Heart right ventricle (tissue), 16 donors: ENCODE results near the gene MYO1H. TPM values are rescaled to one million over a fixed set of nuclear protein-coding genes. Genes with fewer than 3 reads are reported as not detected.

Experiments used
- ATAC-seq, 8 donors: fragments of 200-7000 bp; cut with Tn5 transposase; one replicate each; pipeline ENCODE4 v1.9.1; 2020; ENCODE audit warnings: mild to moderate bottlenecking in 8 of 8, moderate library complexity in 8 of 8, moderate number of reproducible peaks in 1 of 8
- DNase-seq, 2 donors: peaks; one replicate each; pipeline ENCODE4 v3.0.0-alpha.2; 2020
- H3K27ac ChIP-seq, 10 donors: fragments of 200-600 bp; sonication (generic) in 2 of 10; one replicate each; pipeline versions ENCODE4 v1.5.0 to v1.8.0; 2020 to 2022; ENCODE audit warnings: mild to moderate bottlenecking in 3 of 10
- H3K27me3 ChIP-seq, 7 donors: fragments of 200-600 bp; one replicate each; pipeline ENCODE4 v1.8.0; 2021 to 2022; ENCODE audit warnings: mild to moderate bottlenecking in 2 of 7
- H3K36me3 ChIP-seq, 9 donors: fragments of 200-600 bp; sonication (generic) in 1 of 9; one replicate each; pipeline versions ENCODE4 v1.5.0 to v1.8.0; 2020 to 2022; ENCODE audit warnings: mild to moderate bottlenecking in 2 of 9
- H3K4me1 ChIP-seq, 9 donors: fragments of 200-600 bp; sonication (generic) in 1 of 9; one replicate each; pipeline versions ENCODE4 v1.5.0 to v1.8.0; 2020 to 2022; ENCODE audit warnings: mild to moderate bottlenecking in 4 of 9
- H3K4me3 ChIP-seq, 10 donors: fragments of 200-600 bp; sonication (generic) in 2 of 10; one replicate each; pipeline versions ENCODE4 v1.5.0 to v1.8.0; 2020 to 2022; ENCODE audit warnings: mild to moderate bottlenecking in 7 of 10, moderate library complexity in 2 of 10
- H3K9me3 ChIP-seq, 11 donors: fragments of 200-600 bp in 10 of 11; sonication (generic) in 2 of 11; one replicate each; pipeline versions ENCODE4 v1.5.0 to v1.8.0; 2013 to 2022; ENCODE audit warnings: mild to moderate bottlenecking in 2 of 11, control low read depth in 1 of 11, moderate library complexity in 1 of 11
- WGBS, 2 donors: extraction: QIAGEN DNeasy Blood & Tissue Kit; methylation state at CpG; one replicate each; pipeline ENCODE4 v1.1.7; 2013; ENCODE audit warnings: inconsistent platforms in 1 of 2; 5-methylcytosine and 5-hydroxymethylcytosine counted together
- intact Hi-C, 10 donors: fragments of 100-400 bp; cut with DNase I; formaldehyde crosslinking; loops; one replicate each; pipeline versions ENCODE4 v1.11.1 to v1.14.2; 2022
- polyA plus RNA-seq, 2 donors: library from polyadenylated mRNA; stranded (reverse); fragments of 200-250 nt; gene quantifications; one replicate each; pipeline ENCODE4 v1.2.3, GENCODE V29; 2013
- total RNA-seq, 10 donors: library from RNA; stranded (reverse); fragmentation: NEBNext Ultra II Directional in 3 of 10; extraction: Animal tissue kit (Norgen Biotek cat#: 25700) in 3 of 10; gene quantifications; one replicate each; pipeline versions ENCODE4 v1.2.1 to v1.2.4, GENCODE V29; 2021 to 2023
- TF ChIP-seq, protein P1 (sequence below), 9 donors: fragments of 200-600 bp; sonication (generic) in 2 of 9; IDR thresholded peaks; one replicate each; pipeline versions ENCODE4 v1.5.0 to v1.8.0; 2021 to 2022; ENCODE audit warnings: antibody characterized with exemption in 9 of 9, mild to moderate bottlenecking in 5 of 9, moderate library complexity in 1 of 9
- donor health status: Arrhythmogenic right ventricular cardiomyopathy.
- donor health status: ischemic (EF 13 %, LVEDD 7.1; RV severe dilation, severe dysfunction).
- donor health status: healthy with polysubstance abuse.
- donor health status: DM: no; HTN: yes; CAD: no.
- donor health status: DM: no; HTN: no; CAD: no.
- donor health status: ischemic (EF 25% LVEDD 6.9; RV normal size, moderate dysfunction).
- donor health status: ischemic (EF 25% LVEDD 5.7; RV mildly dilated, moderate dysfunction).
- donor health status: healthy.
- donor health status: DM: yes; HTN: yes; CAD: no.
- donor health status: Ischemic cardiomyopathy.
- donor health status: ischemic (EF 35%, LVEDD 5.7; RV mildly dilated, moderate dysfunction).
- donor health status: nonischemic (EF 11% LVEDD 7.7; RV severe dilation, severe dysfunction).
- donor health status: DM: yes; HTN: yes; CAD: no.
- donor health status: PGD.
- donor health status: ischemic (EF 29% LVEDD 5.4; RV normal size, mild dysfunction).
- donor health status: nonischemic (EF 23%, LVEDD 6.1; RV moderate dilation, normal function).

Gene MYO1H
- total and polyA plus RNA-seq, 12 donors: 0.07 to 1.3 (median 0.51) TPM; not detected in 4

DNA sequence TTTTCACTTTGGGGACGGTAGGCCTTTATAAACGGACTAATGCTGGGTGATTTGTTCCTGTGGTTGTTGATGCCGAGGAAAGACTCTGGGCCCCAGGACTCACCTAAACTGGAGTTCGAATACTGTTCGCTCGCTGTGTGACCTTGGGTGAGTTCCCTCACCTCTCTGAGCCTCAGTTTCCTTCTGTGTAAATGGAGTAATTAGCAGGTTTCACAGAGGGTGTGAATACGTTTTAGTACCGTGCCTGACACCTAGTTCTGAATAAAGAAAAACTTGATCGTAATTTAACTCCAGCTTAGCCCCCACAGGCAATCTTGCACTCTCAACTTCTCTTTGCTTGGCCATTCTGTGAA, 130.2 kb downstream of the MYO1H start:
- DNase-seq: no peak
- intact Hi-C loops: loop anchor here in 9 of 10 donors (1.0 to 5.0 kb wide), 5 partner anchors 11 to 49 kb away; no protein-coding TSS in a partner anchor
- Histone ChIP-seq H3K36me3 (peaks cover 0 to 26% (median under 1%) of the 10 kb centered on the region in 9 donors), H3K4me3 (peak overlapping the region; percentile 73 to 99 (median 88)), H3K27me3 (no peaks in the 10 kb centered on the region), H3K27ac (peak overlapping the region in 9 of 10 donors; percentile 96 to 100 (median 98)), H3K4me1 (peaks cover 8 to 57% (median 51%) of the 10 kb centered on the region in 9 donors), H3K9me3 (no peaks in the 10 kb centered on the region)
- 2% methylated on average over 9 of the region's 9 CpGs for WGBS, 2 donors
- no peak for ATAC-seq
- TF ChIP-seq, protein P1, sequence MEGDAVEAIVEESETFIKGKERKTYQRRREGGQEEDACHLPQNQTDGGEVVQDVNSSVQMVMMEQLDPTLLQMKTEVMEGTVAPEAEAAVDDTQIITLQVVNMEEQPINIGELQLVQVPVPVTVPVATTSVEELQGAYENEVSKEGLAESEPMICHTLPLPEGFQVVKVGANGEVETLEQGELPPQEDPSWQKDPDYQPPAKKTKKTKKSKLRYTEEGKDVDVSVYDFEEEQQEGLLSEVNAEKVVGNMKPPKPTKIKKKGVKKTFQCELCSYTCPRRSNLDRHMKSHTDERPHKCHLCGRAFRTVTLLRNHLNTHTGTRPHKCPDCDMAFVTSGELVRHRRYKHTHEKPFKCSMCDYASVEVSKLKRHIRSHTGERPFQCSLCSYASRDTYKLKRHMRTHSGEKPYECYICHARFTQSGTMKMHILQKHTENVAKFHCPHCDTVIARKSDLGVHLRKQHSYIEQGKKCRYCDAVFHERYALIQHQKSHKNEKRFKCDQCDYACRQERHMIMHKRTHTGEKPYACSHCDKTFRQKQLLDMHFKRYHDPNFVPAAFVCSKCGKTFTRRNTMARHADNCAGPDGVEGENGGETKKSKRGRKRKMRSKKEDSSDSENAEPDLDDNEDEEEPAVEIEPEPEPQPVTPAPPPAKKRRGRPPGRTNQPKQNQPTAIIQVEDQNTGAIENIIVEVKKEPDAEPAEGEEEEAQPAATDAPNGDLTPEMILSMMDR (IDR thresholded peaks at IDR 0.05): no peak

DNA sequence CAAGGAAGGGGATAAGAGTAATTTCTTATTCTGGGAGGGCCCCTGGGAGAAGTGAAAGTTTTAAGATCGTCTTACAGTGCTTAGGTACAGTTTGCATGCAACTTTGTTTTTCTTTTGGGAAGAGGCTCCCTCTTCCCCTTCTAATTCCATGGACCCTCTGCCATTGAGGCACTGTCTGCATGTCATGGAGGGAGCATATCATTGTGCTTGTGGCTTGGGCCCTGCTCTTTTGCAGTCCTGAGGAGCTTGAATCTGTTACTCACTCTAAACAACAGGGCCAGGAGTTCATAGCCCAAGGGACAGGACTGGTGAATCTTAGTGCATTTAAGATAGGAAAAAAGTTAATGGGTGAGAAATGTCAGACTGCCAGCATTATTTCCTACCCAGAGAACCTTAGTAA, 132.1 kb downstream of the MYO1H start:
- TF ChIP-seq, protein P1 (IDR thresholded peaks at IDR 0.05): no peak
- no peak for ATAC-seq
- WGBS, 2 donors: 64 to 65% methylated on average over 1 of the region's 1 CpG
- intact Hi-C loops: loop anchor here in 4 of 10 donors (5.0 kb wide), 2 partner anchors 42 to 47 kb away; no protein-coding TSS in a partner anchor
- Histone ChIP-seq H3K4me3 (no peak overlapping the region), H3K36me3 (peaks cover 0 to 32% (median 10%) of the 10 kb centered on the region in 9 donors), H3K9me3 (no peaks in the 10 kb centered on the region), H3K27me3 (no peaks in the 10 kb centered on the region), H3K4me1 (peaks cover 8 to 39% (median 36%) of the 10 kb centered on the region in 9 donors), H3K27ac (no peak overlapping the region)
- no peak for DNase-seq

DNA sequence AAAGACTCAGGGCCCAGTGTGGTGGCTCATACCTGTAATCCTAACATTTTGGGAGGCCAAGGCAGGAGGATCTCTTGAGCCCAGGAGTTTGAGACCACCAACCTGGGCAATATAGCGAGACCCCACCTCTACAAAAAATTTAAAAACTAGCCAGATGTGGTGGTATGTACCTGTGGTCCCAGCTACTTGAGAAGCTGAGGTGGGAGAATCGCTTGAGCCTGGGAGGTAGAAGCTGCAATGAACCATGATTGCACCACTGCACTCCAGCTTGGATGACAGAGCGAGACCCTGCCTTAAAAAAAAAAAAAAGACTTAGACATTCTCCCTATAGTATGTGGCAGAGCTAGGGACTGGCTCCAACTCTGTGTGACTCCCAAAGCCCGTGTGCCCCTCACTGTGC, 132.7 kb downstream of the MYO1H start:
- peaks cover 5 to 38% (median 14%) of the 10 kb centered on the region in 9 donors for H3K36me3 ChIP-seq
- DNase-seq (no peak), ATAC-seq (no peak)
- H3K9me3 ChIP-seq: no peaks in the 10 kb centered on the region
- intact Hi-C loops: no loop called here
- H3K4me3 ChIP-seq: no peak overlapping the region
- TF ChIP-seq, protein P1 (IDR thresholded peaks at IDR 0.05): no peak
- peaks cover 8 to 33% (median 30%) of the 10 kb centered on the region in 9 donors for H3K4me1 ChIP-seq
- no peak overlapping the region for H3K27ac ChIP-seq
- no peaks in the 10 kb centered on the region for H3K27me3 ChIP-seq
- WGBS, 2 donors: 97 to 98% methylated on average over 4 of the region's 4 CpGs

DNA sequence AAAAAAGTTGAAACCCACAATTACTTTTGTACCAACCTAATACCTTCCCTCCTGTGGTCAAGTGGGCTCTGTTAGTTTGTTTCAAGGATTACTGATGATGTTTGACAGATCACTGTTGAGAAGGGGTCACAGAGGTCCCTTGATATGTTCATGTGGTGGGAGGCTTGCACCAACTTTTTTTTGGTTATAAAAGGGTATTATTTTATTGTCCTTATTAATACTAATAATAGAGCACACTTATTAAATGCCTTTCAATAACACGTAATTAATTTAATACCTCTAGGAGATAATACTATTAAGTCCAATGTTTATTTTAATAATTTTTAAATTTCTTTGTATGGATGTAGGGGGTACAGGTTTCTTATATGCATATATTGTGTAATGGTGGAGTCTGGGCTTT, 134.2 kb downstream of the MYO1H start:
- Histone ChIP-seq H3K4me1 (peaks cover 4 to 20% (median 19%) of the 10 kb centered on the region in 9 donors), H3K27me3 (no peaks in the 10 kb centered on the region), H3K9me3 (no peaks in the 10 kb centered on the region), H3K36me3 (peaks cover 6 to 53% (median 29%) of the 10 kb centered on the region in 9 donors), H3K4me3 (no peak overlapping the region), H3K27ac (no peak overlapping the region)
- WGBS, 2 donors: 94 to 97% methylated on average over 1 of the region's 1 CpG
- DNase-seq (no peak), ATAC-seq (no peak)
- intact Hi-C loops: no loop called here
- TF ChIP-seq, protein P1 (IDR thresholded peaks at IDR 0.05): no peak
